HepG2 (cell line): ENCODE data around the gene DUOXA1.

ENCODE experiments used
- CTCF ChIP-seq: sonication (generic); formaldehyde crosslinking; IDR thresholded peaks from 2 replicates; pipeline ENCODE4 v1.5.0; 2020; ENCODE audit warnings: mild to moderate bottlenecking, missing genetic modification reagents, moderate library complexity
- EZH2 ChIP-seq: conservative IDR thresholded peaks from 2 replicates; pipeline ENCODE4 v1.6.1; 2012; ENCODE audit warnings: mild to moderate bottlenecking, low read depth, low read length, moderate library complexity
- HOMEZ ChIP-seq: IDR thresholded peaks from 2 replicates; pipeline ENCODE4 v1.6.1; 2016; ENCODE audit warnings: low read depth
- IRF9 ChIP-seq: sonication (generic); formaldehyde crosslinking; IDR thresholded peaks from 2 replicates; pipeline ENCODE4 v1.8.0; 2022; ENCODE audit warnings: missing genetic modification reagents, mild to moderate bottlenecking, borderline replicate concordance
- NFYB ChIP-seq: sonication (generic); formaldehyde crosslinking; IDR thresholded peaks from 2 replicates; pipeline ENCODE4 v1.4.0; 2020; ENCODE audit warnings: missing genetic modification reagents
- PHF21A ChIP-seq: sonication (generic); formaldehyde crosslinking; IDR thresholded peaks from 2 replicates; pipeline ENCODE4 v1.5.0; 2020; ENCODE audit warnings: mild to moderate bottlenecking, missing genetic modification reagents
- POLR2A ChIP-seq, 2 experiments: IDR thresholded peaks; 2 replicates each; pipeline ENCODE4 v1.6.1; 2011; ENCODE audit warnings: low read depth in 2 of 2, low read length in 2 of 2, mild to moderate bottlenecking in 1 of 2, moderate library complexity in 1 of 2; ENCODE audit not compliant: insufficient read depth in 1 of 2
- THAP7 ChIP-seq: sonication (generic); formaldehyde crosslinking; IDR thresholded peaks from 2 replicates; pipeline ENCODE4 v1.8.1; 2023; ENCODE audit warnings: mild to moderate bottlenecking, missing genetic modification reagents
- ZEB1 ChIP-seq: IDR thresholded peaks from 2 replicates; pipeline ENCODE4 v1.6.1; 2012; ENCODE audit warnings: mild to moderate bottlenecking, low read depth, inconsistent platforms; ENCODE audit not compliant: insufficient replicate concordance
- ZZZ3 ChIP-seq: sonication (generic); formaldehyde crosslinking; IDR thresholded peaks from 2 replicates; pipeline ENCODE4 v1.4.0; 2020; ENCODE audit warnings: missing genetic modification reagents, mild to moderate bottlenecking, borderline replicate concordance

- no peak for TF ChIP-seq ZEB1
- TF ChIP-seq CTCF (CRISPR knock-in tag), result peak; percentile 61
- TF ChIP-seq POLR2A (IDR thresholded peaks at IDR 0.05; ENCODE audit: insufficient read depth in 1 of 2, low read depth in 2 of 2, low read length in 2 of 2), result no peak
- TF ChIP-seq NFYB (CRISPR knock-in tag), result no peak
- no peak for TF ChIP-seq HOMEZ (CRISPR knock-in tag)
- no peak for TF ChIP-seq IRF9
- TF ChIP-seq PHF21A (CRISPR knock-in tag), result no peak
- no peak for TF ChIP-seq THAP7 (CRISPR knock-in tag)
- no peak for TF ChIP-seq ZZZ3
- TF ChIP-seq EZH2, result no peak
These were observed 6.7 kb upstream of the DUOXA1 start for GRCh38 chr15:45136378-45136764.
